Hindlimb muscle (tissue), 1 donor: ENCODE data around the gene XXYLT1. TPM values are rescaled to one million over a fixed set of nuclear protein-coding genes. Genes with fewer than 3 reads are reported as not detected.
A peak's percentile ranks its signal among the peaks of the same experiment; 100 is the strongest.
"Not testable (repeated sequence)": the region's sequence is repeated elsewhere in the genome, so short reads cannot be mapped to it uniquely, and the experiment has no call there.

Experiments
- DNase-seq: peaks from one replicate; pipeline ENCODE4 v3.0.0-alpha.2; 2013
- polyA plus RNA-seq: library from polyadenylated mRNA; unstranded; fragments of 120-200 nt; gene quantifications from one replicate; pipeline ENCODE4 v1.2.1, GENCODE V29; 2013; ENCODE audit not compliant: insufficient read length

XXYLT1 gene
- polyA plus RNA-seq, 1 donor = 23.0 TPM

GRCh38 chr3:195110647-195111318 lies 160.2 kb downstream of the XXYLT1 start:
- DNase-seq = peak; percentile 70

- DNase-seq = no peak
Measured at GRCh38 chr3:195109098-195109657, 161.8 kb downstream of the XXYLT1 start.

GRCh38 chr3:195107593-195107992 lies 163.4 kb downstream of the XXYLT1 start:
- no peak for DNase-seq

GRCh38 chr3:195107031-195107430 lies 163.9 kb downstream of the XXYLT1 start:
- DNase-seq = not testable (repeated sequence)

GRCh38 chr3:195106418-195106906 lies 164.5 kb downstream of the XXYLT1 start:
- peak; percentile 86 for DNase-seq

GRCh38 chr3:195105841-195106417 lies 165.0 kb downstream of the XXYLT1 start:
- no peak for DNase-seq

- no peak for DNase-seq
Measured at GRCh38 chr3:195105389-195105788, 165.6 kb downstream of the XXYLT1 start.

GRCh38 chr3:195104340-195104739 lies 166.6 kb downstream of the XXYLT1 start:
- DNase-seq = no peak

GRCh38 chr3:195103623-195104022 lies 167.3 kb downstream of the XXYLT1 start:
- no peak for DNase-seq

GRCh38 chr3:195102609-195103467 lies 168.1 kb downstream of the XXYLT1 start:
- DNase-seq = peak; percentile 40

- no peak for DNase-seq
Measured at GRCh38 chr3:195101927-195102608, 168.9 kb downstream of the XXYLT1 start.

GRCh38 chr3:195101001-195101583 lies 169.9 kb downstream of the XXYLT1 start:
- DNase-seq = no peak

GRCh38 chr3:195099951-195100785 lies 170.8 kb downstream of the XXYLT1 start:
- DNase-seq = no peak

- DNase-seq = no peak
Measured at GRCh38 chr3:195098741-195099525, 172.0 kb downstream of the XXYLT1 start.

- DNase-seq = no peak
Measured at GRCh38 chr3:195097331-195098255, 173.4 kb downstream of the XXYLT1 start.

GRCh38 chr3:195096484-195097330 lies 174.3 kb downstream of the XXYLT1 start:
- no peak for DNase-seq

GRCh38 chr3:195096053-195096452 lies 174.9 kb downstream of the XXYLT1 start:
- no peak for DNase-seq

GRCh38 chr3:195095704-195096036 lies 175.3 kb downstream of the XXYLT1 start:
- no peak for DNase-seq
